ENCODE measurements around the gene PCYT1A.
"Not testable (repeated sequence)": the region's sequence is repeated elsewhere in the genome, so short reads cannot be mapped to it uniquely, and the experiment has no call there.

The PCYT1A gene

GRCh38 chr3:196287440-196288140 lies at the start of gene PCYT1A:
TSS of gene PCYT1A (minus strand) at chr3:196287726. CDS start at chr3:196270531, 17,195 bp downstream.
- peak; percentile 91 for DNase-seq

GRCh38 chr3:196336319-196337145 lies 49.0 kb upstream of the PCYT1A start:
- DNase-seq, result no peak

GRCh38 chr3:196335503-196335948 lies 48.0 kb upstream of the PCYT1A start:
- DNase-seq, result no peak

- DNase-seq, result no peak
Observed at GRCh38 chr3:196334982-196335381, 47.5 kb upstream of the PCYT1A start.

GRCh38 chr3:196332168-196332567 lies 44.6 kb upstream of the PCYT1A start:
- no peak for DNase-seq

- DNase-seq, result no peak
Observed at GRCh38 chr3:196327405-196327804, 39.9 kb upstream of the PCYT1A start.

- DNase-seq, result no peak
Observed at GRCh38 chr3:196326936-196327335, 39.4 kb upstream of the PCYT1A start.

- no peak for DNase-seq
Observed at GRCh38 chr3:196323691-196324090, 36.2 kb upstream of the PCYT1A start.

GRCh38 chr3:196323016-196323415 lies 35.5 kb upstream of the PCYT1A start:
- no peak for DNase-seq

GRCh38 chr3:196321162-196321561 lies 33.6 kb upstream of the PCYT1A start:
- DNase-seq, result no peak

- no peak for DNase-seq
Observed at GRCh38 chr3:196320137-196320536, 32.6 kb upstream of the PCYT1A start.

- DNase-seq, result peak; percentile 78
Observed at GRCh38 chr3:196317687-196318467, 30.4 kb upstream of the PCYT1A start, which contains the start of gene DYNLT2B. TSS of gene DYNLT2B (minus strand) at chr3:196318240. CDS start at chr3:196318152, 88 bp downstream.

- not testable (repeated sequence) for DNase-seq
Observed at GRCh38 chr3:196316799-196317686, 29.5 kb upstream of the PCYT1A start.

GRCh38 chr3:196315821-196316220 lies 28.3 kb upstream of the PCYT1A start:
- no peak for DNase-seq

GRCh38 chr3:196314597-196314996 lies 27.1 kb upstream of the PCYT1A start:
- no peak for DNase-seq

GRCh38 chr3:196314086-196314485 lies 26.6 kb upstream of the PCYT1A start:
- not testable (repeated sequence) for DNase-seq

- DNase-seq, result not testable (repeated sequence)
Observed at GRCh38 chr3:196302960-196303359, 15.4 kb upstream of the PCYT1A start.

- DNase-seq, result not testable (repeated sequence)
Observed at GRCh38 chr3:196302551-196302950, 15.0 kb upstream of the PCYT1A start.

- no peak for DNase-seq
Observed at GRCh38 chr3:196298521-196298920, 11.0 kb upstream of the PCYT1A start.

- DNase-seq, result no peak
Observed at GRCh38 chr3:196292286-196292923, 4.9 kb upstream of the PCYT1A start.

- DNase-seq, result no peak
Observed at GRCh38 chr3:196288141-196288460, 575 bp upstream of the PCYT1A start.

- no peak for DNase-seq
Observed at GRCh38 chr3:196287090-196287439, 461 bp downstream of the PCYT1A start.

All from NCI-H2081 treated with DMSO at 0.1 percent for 48 hours (cell line).